Tibial nerve (tissue), 4 donors: Measurements from ENCODE around the gene FXYD1. TPM values are rescaled to one million over a fixed set of nuclear protein-coding genes. Genes with fewer than 3 reads are reported as not detected.
A peak's percentile ranks its signal among the peaks of the same experiment; 100 is the strongest.

Source experiments
- DNase-seq, 2 donors: peaks; one replicate each; pipeline ENCODE4 v3.0.0-alpha.2; 2019; ENCODE audit warnings: low spot score in 2 of 2
- H3K27ac ChIP-seq, 4 donors: fragments of 200-600 bp; sonication (generic) in 3 of 4; one replicate each; pipeline ENCODE4 v1.5.1; 2017 to 2019; ENCODE audit warnings: mild to moderate bottlenecking in 1 of 4
- H3K27me3 ChIP-seq, 2 donors: fragments of 200-600 bp; sonication (generic) in 1 of 2; one replicate each; pipeline versions ENCODE4 v1.5.1 to v1.6.0; 2017 to 2019
- H3K36me3 ChIP-seq, 3 donors: fragments of 200-600 bp; sonication (generic); one replicate each; pipeline ENCODE4 v1.5.1; 2018 to 2019
- H3K4me1 ChIP-seq, 4 donors: fragments of 200-600 bp; sonication (generic) in 3 of 4; one replicate each; pipeline ENCODE4 v1.5.1; 2017 to 2019
- H3K4me3 ChIP-seq, 4 donors: fragments of 200-600 bp; sonication (generic) in 3 of 4; one replicate each; pipeline ENCODE4 v1.5.1; 2017 to 2019; ENCODE audit warnings: mild to moderate bottlenecking in 1 of 4, moderate library complexity in 1 of 4
- H3K9me3 ChIP-seq, 4 donors: fragments of 200-600 bp; sonication (generic) in 3 of 4; one replicate each; pipeline ENCODE4 v1.5.1; 2017 to 2019
- EP300 ChIP-seq, 2 donors: sonication (generic); formaldehyde crosslinking; IDR thresholded peaks; one replicate each; pipeline ENCODE4 v1.6.1; 2017; ENCODE audit warnings: antibody characterized with exemption in 2 of 2, mild to moderate bottlenecking in 1 of 2
- POLR2A ChIP-seq, 2 donors: fragments of 450-650 bp; IDR thresholded peaks; one replicate each; pipeline ENCODE4 v1.6.1; 2017; ENCODE audit warnings: antibody characterized with exemption in 2 of 2, mild to moderate bottlenecking in 2 of 2, moderate library complexity in 2 of 2
- WGBS, 2 donors: methylation state at CpG; one replicate each; pipeline ENCODE4 v1.1.5; 2018; 5-methylcytosine and 5-hydroxymethylcytosine counted together
- total RNA-seq, 4 donors: library from RNA; depleted of rRNA; stranded (reverse); fragments of >200 nt; gene quantifications; one replicate each; pipeline ENCODE4 v1.1.0, GENCODE V29; 2016
- TF ChIP-seq, protein P1 (sequence below), 5 experiments: fragments of 200-600 bp in 3 of 5; fragments of 450-650 bp in 2 of 5; sonication (generic) in 3 of 5; IDR thresholded peaks; one replicate each; pipeline ENCODE4 v1.5.1; 2016 to 2019; ENCODE audit warnings: antibody characterized with exemption in 5 of 5, mild to moderate bottlenecking in 3 of 5, moderate library complexity in 2 of 5

The FXYD1 gene
- total RNA-seq, 4 donors from 2014 or later: 72.9 to 193 (median 84.9) TPM

GRCh38 chr19:35169221-35169995 is 30.8 kb downstream of the FXYD1 start:
- peaks cover 0 to 25% (median 0%) of the 10 kb centered on the region in 4 donors for H3K9me3 ChIP-seq
- no peak overlapping the region for H3K4me3 ChIP-seq
- 77 to 85% methylated on average over 13 to 18 of the region's 18 CpGs for WGBS, 2 donors
- no peaks in the 10 kb centered on the region for H3K4me1 ChIP-seq
- no peak for DNase-seq
- peak overlapping the region in 1 of 4 donors; percentile 46 for H3K27ac ChIP-seq
- H3K36me3 ChIP-seq: peaks cover 0 to 55% (median 0%) of the 10 kb centered on the region in 3 donors
- no peaks in the 10 kb centered on the region for H3K27me3 ChIP-seq
- TF ChIP-seq EP300 (IDR thresholded peaks at IDR 0.05) (no peak), POLR2A (IDR thresholded peaks at IDR 0.05) (no peak)
- TF ChIP-seq, protein P1, sequence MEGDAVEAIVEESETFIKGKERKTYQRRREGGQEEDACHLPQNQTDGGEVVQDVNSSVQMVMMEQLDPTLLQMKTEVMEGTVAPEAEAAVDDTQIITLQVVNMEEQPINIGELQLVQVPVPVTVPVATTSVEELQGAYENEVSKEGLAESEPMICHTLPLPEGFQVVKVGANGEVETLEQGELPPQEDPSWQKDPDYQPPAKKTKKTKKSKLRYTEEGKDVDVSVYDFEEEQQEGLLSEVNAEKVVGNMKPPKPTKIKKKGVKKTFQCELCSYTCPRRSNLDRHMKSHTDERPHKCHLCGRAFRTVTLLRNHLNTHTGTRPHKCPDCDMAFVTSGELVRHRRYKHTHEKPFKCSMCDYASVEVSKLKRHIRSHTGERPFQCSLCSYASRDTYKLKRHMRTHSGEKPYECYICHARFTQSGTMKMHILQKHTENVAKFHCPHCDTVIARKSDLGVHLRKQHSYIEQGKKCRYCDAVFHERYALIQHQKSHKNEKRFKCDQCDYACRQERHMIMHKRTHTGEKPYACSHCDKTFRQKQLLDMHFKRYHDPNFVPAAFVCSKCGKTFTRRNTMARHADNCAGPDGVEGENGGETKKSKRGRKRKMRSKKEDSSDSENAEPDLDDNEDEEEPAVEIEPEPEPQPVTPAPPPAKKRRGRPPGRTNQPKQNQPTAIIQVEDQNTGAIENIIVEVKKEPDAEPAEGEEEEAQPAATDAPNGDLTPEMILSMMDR (IDR thresholded peaks at IDR 0.05): no peak

GRCh38 chr19:35170359-35171061 is 31.9 kb downstream of the FXYD1 start:
- no peaks in the 10 kb centered on the region for H3K4me1 ChIP-seq
- H3K36me3 ChIP-seq: peaks cover 0 to 44% (median 0%) of the 10 kb centered on the region in 3 donors
- peak overlapping the region in 1 of 4 donors; percentile 46 for H3K27ac ChIP-seq
- DNase-seq: peak in 1 of 2 donors; percentile 28
- no peaks in the 10 kb centered on the region for H3K27me3 ChIP-seq
- H3K9me3 ChIP-seq: peaks cover 0 to 17% (median 0%) of the 10 kb centered on the region in 4 donors
- TF ChIP-seq, protein P1 (IDR thresholded peaks at IDR 0.05): no peak
- no peak for TF ChIP-seq EP300 (IDR thresholded peaks at IDR 0.05)
- TF ChIP-seq POLR2A (IDR thresholded peaks at IDR 0.05): no peak
- 71 to 76% methylated on average over 7 of the region's 7 CpGs for WGBS, 2 donors
- H3K4me3 ChIP-seq: no peak overlapping the region

DNA sequence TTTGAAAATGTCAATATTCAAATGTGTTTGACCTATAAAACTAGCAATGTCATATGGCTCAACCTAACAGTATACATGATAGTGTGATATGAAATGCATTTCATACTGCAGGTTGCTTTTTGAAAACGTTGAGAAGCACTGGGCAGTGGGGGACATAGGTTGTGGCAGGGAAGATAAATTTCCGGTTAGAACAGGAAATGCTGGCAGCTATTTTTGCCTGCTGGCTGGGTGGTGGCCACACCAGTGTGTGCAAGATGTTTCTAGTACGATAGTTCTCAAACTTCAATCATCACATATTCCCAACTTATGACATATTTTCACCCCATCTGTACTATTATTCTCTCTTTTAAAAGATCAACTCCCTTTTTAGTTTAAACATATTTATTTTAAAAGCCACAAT is 33.1 kb downstream of the FXYD1 start:
- Histone ChIP-seq H3K9me3 (peaks cover 0 to 4% (median 0%) of the 10 kb centered on the region in 4 donors), H3K4me1 (peaks cover 0 to 3% (median 0%) of the 10 kb centered on the region in 4 donors), H3K27me3 (no peaks in the 10 kb centered on the region), H3K36me3 (peaks cover 0 to 32% (median 0%) of the 10 kb centered on the region in 3 donors), H3K27ac (peak overlapping the region in 1 of 4 donors; percentile 12), H3K4me3 (no peak overlapping the region)
- 59 to 61% methylated on average over 3 of the region's 3 CpGs for WGBS, 2 donors
- DNase-seq: no peak
- TF ChIP-seq POLR2A (IDR thresholded peaks at IDR 0.05) (no peak), EP300 (IDR thresholded peaks at IDR 0.05) (no peak)
- TF ChIP-seq, protein P1 (IDR thresholded peaks at IDR 0.05): no peak

- Histone ChIP-seq H3K27me3 (no peaks in the 10 kb centered on the region), H3K4me1 (peaks cover 0 to 3% (median 0%) of the 10 kb centered on the region in 4 donors), H3K9me3 (no peaks in the 10 kb centered on the region), H3K36me3 (peaks cover 0 to 15% (median 0%) of the 10 kb centered on the region in 3 donors), H3K27ac (no peak overlapping the region), H3K4me3 (no peak overlapping the region)
- TF ChIP-seq EP300 (IDR thresholded peaks at IDR 0.05): no peak
- TF ChIP-seq, protein P1 (IDR thresholded peaks at IDR 0.05): no peak
- TF ChIP-seq POLR2A (IDR thresholded peaks at IDR 0.05): no peak
- DNase-seq: no peak
- 89 to 93% methylated on average over 6 of the region's 6 CpGs for WGBS, 2 donors
Observed at GRCh38 chr19:35174226-35174625, 35.6 kb downstream of the FXYD1 start.

- Histone ChIP-seq H3K9me3 (no peaks in the 10 kb centered on the region), H3K4me1 (peaks cover 0 to 3% (median 0%) of the 10 kb centered on the region in 4 donors), H3K4me3 (no peak overlapping the region), H3K36me3 (no peaks in the 10 kb centered on the region), H3K27me3 (no peaks in the 10 kb centered on the region), H3K27ac (no peak overlapping the region)
- DNase-seq: no peak
- TF ChIP-seq, protein P1 (IDR thresholded peaks at IDR 0.05): no peak
- TF ChIP-seq EP300 (IDR thresholded peaks at IDR 0.05): no peak
- no peak for TF ChIP-seq POLR2A (IDR thresholded peaks at IDR 0.05)
- WGBS, 2 donors: 59 to 63% methylated on average over 3 of the region's 3 CpGs
Observed at GRCh38 chr19:35176181-35176570, 37.6 kb downstream of the FXYD1 start.
